Gastroesophageal sphincter (tissue), 4 donors: ENCODE measurements around the gene TMIE. TPM values are rescaled to one million over a fixed set of nuclear protein-coding genes. Genes with fewer than 3 reads are reported as not detected.

ENCODE experiments used
- ATAC-seq: fragments of 150-250 bp; one replicate; pipeline ENCODE4 v1.9.1; 2016; ENCODE audit warnings: mild to moderate bottlenecking, moderate library complexity
- H3K27ac ChIP-seq, 4 donors: fragments of 200-600 bp; sonication (generic) in 3 of 4; 1 replicate in 3 of 4; 2 replicates in 1 of 4; pipeline ENCODE4 v1.5.1; 2016 to 2019
- H3K27me3 ChIP-seq: fragments of 200-600 bp; sonication (generic); one replicate; pipeline ENCODE4 v1.5.1; 2019
- H3K36me3 ChIP-seq, 2 donors: fragments of 200-600 bp; sonication (generic); one replicate each; pipeline ENCODE4 v1.5.1; 2019; ENCODE audit warnings: control low read depth in 1 of 2
- H3K4me1 ChIP-seq, 3 donors: fragments of 200-600 bp; sonication (generic); 1 replicate in 2 of 3; 2 replicates in 1 of 3; pipeline ENCODE4 v1.5.1; 2016 to 2019; ENCODE audit warnings: control low read depth in 2 of 3
- H3K4me3 ChIP-seq, 2 donors: fragments of 200-600 bp; sonication (generic); one replicate each; pipeline ENCODE4 v1.5.1; 2019; ENCODE audit warnings: mild to moderate bottlenecking in 1 of 2, moderate library complexity in 1 of 2
- H3K9me3 ChIP-seq, 3 donors: fragments of 200-600 bp; sonication (generic); one replicate each; pipeline ENCODE4 v1.5.1; 2017 to 2019; ENCODE audit warnings: control low read depth in 2 of 3
- EP300 ChIP-seq: sonication (generic); formaldehyde crosslinking; IDR thresholded peaks from one replicate; pipeline ENCODE4 v1.6.1; 2017; ENCODE audit warnings: antibody characterized with exemption, mild to moderate bottlenecking
- POLR2A ChIP-seq, 2 donors: fragments of 450-650 bp; IDR thresholded peaks; one replicate each; pipeline ENCODE4 v1.6.1; 2017; ENCODE audit warnings: antibody characterized with exemption in 2 of 2, mild to moderate bottlenecking in 2 of 2, moderate library complexity in 1 of 2
- POLR2AphosphoS5 ChIP-seq: sonication (generic); formaldehyde crosslinking; IDR thresholded peaks from one replicate; pipeline ENCODE4 v1.6.1; 2017; ENCODE audit warnings: antibody characterized with exemption
- WGBS, 2 donors: methylation state at CpG; one replicate each; pipeline ENCODE4 v1.1.5; 2018; ENCODE audit warnings: low coverage in 1 of 2; 5-methylcytosine and 5-hydroxymethylcytosine counted together
- total RNA-seq, 4 donors: library from RNA; depleted of rRNA; stranded (reverse); fragments of >200 nt; gene quantifications; one replicate each; pipeline ENCODE4 v1.1.0, GENCODE V29; 2016
- TF ChIP-seq, protein P1 (sequence below), 4 experiments: fragments of 200-600 bp in 2 of 4; fragments of 450-650 bp in 2 of 4; sonication (generic) in 1 of 4; IDR thresholded peaks; one replicate each; pipeline ENCODE4 v1.5.1; 2017 to 2019; ENCODE audit warnings: antibody characterized with exemption in 4 of 4, mild to moderate bottlenecking in 2 of 4, moderate library complexity in 2 of 4

The TMIE gene
- total RNA-seq, 4 donors from 2014 or later: 0.15 to 1.4 (median 0.69) TPM; not detected in 1

- ATAC-seq: no peak
- Histone ChIP-seq H3K36me3 (no peaks in the 10 kb centered on the region), H3K9me3 (no peaks in the 10 kb centered on the region), H3K27me3 (no peaks in the 10 kb centered on the region), H3K4me1 (peaks cover 0 to 9% (median 0%) of the 10 kb centered on the region in 3 donors), H3K4me3 (no peak overlapping the region), H3K27ac (no peak overlapping the region)
- TF ChIP-seq, protein P1, sequence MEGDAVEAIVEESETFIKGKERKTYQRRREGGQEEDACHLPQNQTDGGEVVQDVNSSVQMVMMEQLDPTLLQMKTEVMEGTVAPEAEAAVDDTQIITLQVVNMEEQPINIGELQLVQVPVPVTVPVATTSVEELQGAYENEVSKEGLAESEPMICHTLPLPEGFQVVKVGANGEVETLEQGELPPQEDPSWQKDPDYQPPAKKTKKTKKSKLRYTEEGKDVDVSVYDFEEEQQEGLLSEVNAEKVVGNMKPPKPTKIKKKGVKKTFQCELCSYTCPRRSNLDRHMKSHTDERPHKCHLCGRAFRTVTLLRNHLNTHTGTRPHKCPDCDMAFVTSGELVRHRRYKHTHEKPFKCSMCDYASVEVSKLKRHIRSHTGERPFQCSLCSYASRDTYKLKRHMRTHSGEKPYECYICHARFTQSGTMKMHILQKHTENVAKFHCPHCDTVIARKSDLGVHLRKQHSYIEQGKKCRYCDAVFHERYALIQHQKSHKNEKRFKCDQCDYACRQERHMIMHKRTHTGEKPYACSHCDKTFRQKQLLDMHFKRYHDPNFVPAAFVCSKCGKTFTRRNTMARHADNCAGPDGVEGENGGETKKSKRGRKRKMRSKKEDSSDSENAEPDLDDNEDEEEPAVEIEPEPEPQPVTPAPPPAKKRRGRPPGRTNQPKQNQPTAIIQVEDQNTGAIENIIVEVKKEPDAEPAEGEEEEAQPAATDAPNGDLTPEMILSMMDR (IDR thresholded peaks at IDR 0.05): no peak
- no peak for TF ChIP-seq POLR2A (IDR thresholded peaks at IDR 0.05)
- TF ChIP-seq EP300: no peak
- 67% methylated on average over 4 of the region's 13 CpGs; no CpG with 5 or more reads in 1 of the 2 donors for WGBS, 2 donors
These were observed 5.8 kb downstream of the TMIE start for GRCh38 chr3:46706771-46707582.

DNA sequence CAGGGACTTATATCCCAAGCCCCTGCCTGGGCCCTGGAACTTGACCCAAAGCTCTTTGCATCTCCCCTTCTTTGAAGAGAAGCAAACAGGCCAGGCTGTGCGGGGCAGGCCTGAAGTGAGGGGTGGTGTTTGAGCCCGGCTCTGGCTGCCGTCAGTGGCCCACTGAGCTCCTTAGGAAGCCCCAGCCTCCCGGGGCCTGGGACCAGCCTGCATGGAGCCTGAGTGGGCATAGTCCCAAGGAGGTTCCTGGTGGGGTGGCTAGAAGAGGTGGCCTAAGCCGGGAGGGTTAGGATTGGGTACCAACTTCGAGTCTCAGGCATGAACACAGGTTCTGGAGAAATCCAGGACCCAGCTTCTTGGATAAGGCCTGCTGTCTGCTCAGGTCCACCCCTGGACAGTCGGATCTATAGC, 6.4 kb downstream of the TMIE start:
- Histone ChIP-seq H3K4me3 (no peak overlapping the region), H3K36me3 (no peaks in the 10 kb centered on the region), H3K27ac (no peak overlapping the region), H3K4me1 (peaks cover 0 to 8% (median 0%) of the 10 kb centered on the region in 3 donors), H3K27me3 (no peaks in the 10 kb centered on the region), H3K9me3 (no peaks in the 10 kb centered on the region)
- 86% methylated on average over 5 of the region's 7 CpGs; no CpG with 5 or more reads in 1 of the 2 donors for WGBS, 2 donors
- no peak for ATAC-seq
- TF ChIP-seq POLR2A (IDR thresholded peaks at IDR 0.05): no peak
- TF ChIP-seq EP300: no peak
- TF ChIP-seq POLR2AphosphoS5: no peak
- TF ChIP-seq, protein P1 (IDR thresholded peaks at IDR 0.05): no peak

DNA sequence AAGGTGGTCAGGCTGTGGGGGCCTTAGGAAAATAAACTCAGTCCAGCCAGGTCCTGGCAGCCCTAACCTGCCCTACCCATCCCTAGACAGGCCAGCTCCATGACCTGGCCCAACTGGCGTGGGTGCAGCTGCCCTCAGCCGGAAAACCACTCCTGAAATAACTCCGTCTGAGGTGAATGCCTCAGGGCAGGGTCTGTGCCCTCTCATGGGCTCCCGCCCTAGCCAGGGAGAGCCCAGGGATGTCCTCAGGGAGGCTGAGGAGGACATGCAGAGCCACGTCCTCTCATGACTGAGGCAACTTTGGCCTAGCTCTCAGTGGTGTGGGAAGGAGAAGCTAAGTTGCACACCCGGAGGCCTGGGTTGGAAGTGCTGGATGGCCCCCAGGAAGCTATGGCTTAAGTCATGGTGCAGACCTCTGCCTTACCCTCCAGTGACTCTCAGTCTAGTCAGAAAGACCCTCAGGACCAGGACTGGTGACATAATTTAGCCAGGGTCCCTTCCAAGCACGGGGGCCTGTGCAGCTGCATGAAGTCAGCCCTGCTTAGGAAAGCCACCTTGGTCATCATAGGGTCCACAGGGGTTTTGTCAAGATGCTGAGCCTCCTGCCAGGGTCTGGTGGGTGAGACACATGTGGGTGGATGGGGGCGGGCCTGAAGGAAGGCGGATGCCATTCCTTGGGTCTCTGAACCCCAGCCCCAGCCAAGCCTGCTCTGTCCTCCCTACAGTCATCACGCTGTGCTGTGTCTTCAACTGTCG, 7.4 kb downstream of the TMIE start:
- no peak for TF ChIP-seq EP300
- TF ChIP-seq POLR2AphosphoS5: no peak
- TF ChIP-seq, protein P1 (IDR thresholded peaks at IDR 0.05): no peak
- TF ChIP-seq POLR2A (IDR thresholded peaks at IDR 0.05): no peak
- ATAC-seq: no peak
- H3K4me3 ChIP-seq: no peak overlapping the region
- H3K4me1 ChIP-seq: peaks cover 0 to 8% (median 0%) of the 10 kb centered on the region in 3 donors
- H3K36me3 ChIP-seq: no peaks in the 10 kb centered on the region
- H3K27me3 ChIP-seq: no peaks in the 10 kb centered on the region
- H3K9me3 ChIP-seq: no peaks in the 10 kb centered on the region
- no peak overlapping the region for H3K27ac ChIP-seq
- 100% methylated on average over 1 of the region's 11 CpGs; no CpG with 5 or more reads in 1 of the 2 donors for WGBS, 2 donors

DNA sequence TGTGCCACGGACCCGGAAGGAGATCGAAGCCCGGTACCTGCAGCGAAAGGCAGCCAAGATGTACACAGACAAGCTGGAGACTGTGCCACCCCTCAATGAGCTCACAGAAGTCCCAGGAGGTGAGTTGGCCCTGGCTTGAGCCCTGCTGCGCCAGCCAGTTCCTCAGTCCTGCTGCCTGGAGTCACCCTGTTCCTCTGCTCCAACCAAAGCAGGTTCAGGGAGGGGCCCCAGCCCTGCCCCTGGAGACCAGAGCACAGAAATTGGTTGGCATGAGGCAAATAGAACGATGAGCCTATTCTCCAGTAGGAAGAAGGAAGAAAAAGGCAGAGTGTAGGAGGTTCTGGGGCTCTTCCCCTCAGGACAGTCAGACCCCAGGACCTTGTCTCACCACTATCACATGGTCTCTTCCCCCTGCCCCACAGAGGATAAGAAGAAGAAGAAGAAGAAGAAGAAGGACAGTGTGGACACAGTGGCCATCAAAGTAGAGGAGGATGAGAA, 8.0 kb downstream of the TMIE start:
- no peaks in the 10 kb centered on the region for H3K36me3 ChIP-seq
- no peaks in the 10 kb centered on the region for H3K27me3 ChIP-seq
- no peak overlapping the region for H3K27ac ChIP-seq
- H3K9me3 ChIP-seq: no peaks in the 10 kb centered on the region
- H3K4me3 ChIP-seq: no peak overlapping the region
- TF ChIP-seq POLR2AphosphoS5 (no peak), EP300 (no peak), POLR2A (IDR thresholded peaks at IDR 0.05) (no peak)
- TF ChIP-seq, protein P1 (IDR thresholded peaks at IDR 0.05): no peak
- no peak for ATAC-seq
- peaks cover 0 to 8% (median 0%) of the 10 kb centered on the region in 3 donors for H3K4me1 ChIP-seq
- WGBS, 2 donors: no CpG with 5 or more reads among the region's 7 CpGs
